GM12878 (cell line): ENCODE measurements around the gene RGL1. TPM values are rescaled to one million over a fixed set of nuclear protein-coding genes. Genes with fewer than 3 reads are reported as not detected.

Experiments
- ATAC-seq: fragments of 200-7000 bp; cut with Tn5 transposase; 3 replicates; pipeline ENCODE4 v1.9.1; 2020; ENCODE audit warnings: mild to moderate bottlenecking, moderate library complexity
- BruUV-seq: library from RNA; stranded (reverse); fragments of 400-500 nt; replicated peaks from 2 replicates; lab custom pipeline; 2021; lab: Mats Ljungman, UMichigan
- CTCF ChIA-PET: fragments of 300-600 bp; sonication (Branson Sonifier 250); formaldehyde crosslinking; extraction: SDS; loops from one replicate; lab custom pipeline; 2021; ENCODE audit warnings: inconsistent platforms; lab: Yijun Ruan, JAX
- POLR2A ChIA-PET: fragments of 350-600 bp; formaldehyde crosslinking; extraction: SDS; loops from one replicate; lab custom pipeline; 2021; ENCODE audit warnings: inconsistent platforms; lab: Charles Lee
- RAD21 ChIA-PET: fragments of 300-600 bp; sonication (Branson Sonifier 250); formaldehyde crosslinking; loops from one replicate; lab custom pipeline; 2023; ENCODE audit warnings: antibody characterized with exemption; ENCODE audit not compliant: unreplicated experiment; lab: Charles Lee
- SMC1A ChIA-PET: fragments of 300-600 bp; sonication (Branson Sonifier 250); formaldehyde crosslinking; loops from one replicate; lab custom pipeline; 2023; ENCODE audit not compliant: unreplicated experiment, uncharacterized antibody; lab: Charles Lee
- DNase-seq: peaks from one replicate; pipeline ENCODE4 v3.0.0-alpha.2; 2011; ENCODE audit warnings: low read depth, low spot score
- FAIRE-seq: peaks from 3 replicates; lab custom pipeline; 2011; peaks lifted over from hg19 to GRCh38; lab: Jason Lieb, UNC
- H2AFZ ChIP-seq: 2 replicates; pipeline ENCODE4 v1.6.0; 2011; ENCODE audit warnings: low read depth, low read length, control low read depth; ENCODE audit not compliant: control insufficient read depth
- H3K27ac ChIP-seq: 2 replicates; pipeline ENCODE4 v1.5.1; 2011; ENCODE audit warnings: control low read depth; ENCODE audit not compliant: control insufficient read depth, insufficient read depth
- H3K27me3 ChIP-seq, 2 experiments: replicated peaks in 1 of 2; 2 replicates each; pipeline versions ENCODE4 v1.6.0 to v1.6.1; 2011; ENCODE audit warnings: low read length in 1 of 2; ENCODE audit not compliant: control insufficient read depth in 2 of 2, insufficient read depth in 2 of 2
- H3K36me3 ChIP-seq, 2 experiments: 2 replicates each; pipeline ENCODE4 v1.5.1; 2011; ENCODE audit warnings: low read length in 1 of 2; ENCODE audit not compliant: control insufficient read depth in 2 of 2, insufficient read depth in 2 of 2
- H3K4me1 ChIP-seq: 2 replicates; pipeline ENCODE4 v1.6.1; 2011; ENCODE audit warnings: mild to moderate bottlenecking, low read length, moderate library complexity, mixed read lengths; ENCODE audit not compliant: control insufficient read depth, insufficient read depth
- H3K4me2 ChIP-seq: 2 replicates; pipeline ENCODE4 v1.6.0; 2011; ENCODE audit warnings: control low read depth; ENCODE audit not compliant: control insufficient read depth, insufficient read depth
- H3K4me3 ChIP-seq: fragments of 200-600 bp; sonication (generic); 2 replicates; pipeline ENCODE4 v1.5.1; 2016
- H3K79me2 ChIP-seq: 2 replicates; pipeline ENCODE4 v1.6.0; 2011; ENCODE audit warnings: low read length; ENCODE audit not compliant: control insufficient read depth, insufficient read depth
- H3K9ac ChIP-seq: 2 replicates; pipeline ENCODE4 v1.8.0; 2011; ENCODE audit warnings: low read length, control low read depth, mixed read lengths; ENCODE audit not compliant: control insufficient read depth, insufficient read depth
- H3K9me3 ChIP-seq: replicated peaks from 3 replicates; pipeline ENCODE4 v1.5.1; 2011; ENCODE audit warnings: mild to moderate bottlenecking, low read length; ENCODE audit not compliant: control insufficient read depth, insufficient read depth
- H4K20me1 ChIP-seq: 2 replicates; pipeline ENCODE4 v1.6.0; 2011; ENCODE audit not compliant: control insufficient read depth, insufficient read depth
- ASH2L ChIP-seq: fragments of 300-600, 200-600 bp; sonication (generic); IDR thresholded peaks from 2 replicates; pipeline ENCODE4 v1.6.1; 2017; ENCODE audit warnings: low read depth, mild to moderate bottlenecking, borderline replicate concordance
- ETV6 ChIP-seq, 2 experiments: fragments of 450-650 bp in 1 of 2; IDR thresholded peaks in 1 of 2; conservative IDR thresholded peaks in 1 of 2; 2 replicates each; pipeline ENCODE4 v1.6.1; 2014; ENCODE audit warnings: antibody characterized with exemption in 1 of 2, borderline replicate concordance in 1 of 2, low read depth in 1 of 2, mild to moderate bottlenecking in 1 of 2, moderate library complexity in 1 of 2
- GATAD2B ChIP-seq: fragments of 450-650 bp; conservative IDR thresholded peaks from 2 replicates; pipeline ENCODE4 v1.6.1; 2017; ENCODE audit warnings: low read depth, mild to moderate bottlenecking, moderate library complexity
- MLLT1 ChIP-seq: fragments of 450-650 bp; IDR thresholded peaks from 2 replicates; pipeline ENCODE4 v1.6.1; 2016; ENCODE audit warnings: mild to moderate bottlenecking
- PBX3 ChIP-seq: IDR thresholded peaks from 2 replicates; pipeline ENCODE4 v1.6.1; 2011; ENCODE audit warnings: mild to moderate bottlenecking, low read depth, low read length, moderate library complexity; ENCODE audit not compliant: insufficient replicate concordance
- PKNOX1 ChIP-seq: fragments of 450-650 bp; IDR thresholded peaks from 2 replicates; pipeline ENCODE4 v1.6.1; 2016; ENCODE audit warnings: mild to moderate bottlenecking
- POLR2AphosphoS5 ChIP-seq: IDR thresholded peaks from 2 replicates; pipeline ENCODE4 v1.6.1; 2011; ENCODE audit warnings: mild to moderate bottlenecking, low read length, inconsistent platforms
- WGBS: methylation state at CpG from one replicate; pipeline ENCODE4 v1.1.6; 2016; ENCODE audit warnings: low lambda C conversion rate; ENCODE audit not compliant: insufficient replicate concordance, insufficient coverage; ENCODE audit errors: missing lambda C conversion rate; 5-methylcytosine and 5-hydroxymethylcytosine counted together
- in situ Hi-C: fragments of 300-500 bp; cut with MboI; formaldehyde crosslinking; loops from 9 replicates; pipeline ENCODE4 v1.14.3; 2018; ENCODE audit warnings: mixed read lengths
- intact Hi-C: fragments of 100-400 bp; cut with micrococcal nuclease; formaldehyde crosslinking; loops from one replicate; pipeline ENCODE4 v1.14.2; 2022; ENCODE audit not compliant: unreplicated experiment
- polyA plus RNA-seq, 11 experiments: library from polyadenylated mRNA; depleted of rRNA in 4 of 11; unstranded in 6 of 11; stranded (reverse) in 5 of 11; fragments of >200 nt; fragmentation: Nextera tagmentation in 4 of 11; fragmentation: Illumina TruSeq in 1 of 11; extraction: Ambion mirVana in 4 of 11; extraction: Trizol in 1 of 11; gene quantifications; 1 replicate in 1 of 11; 2 replicates in 10 of 11; pipeline versions ENCODE4 v1.2.1 to v1.2.3, GENCODE V29; 2011 to 2016; ENCODE audit warnings: inconsistent platforms in 2 of 11, missing spikeins in 2 of 11, low read depth in 1 of 11
- total RNA-seq, 4 experiments: library from RNA; depleted of rRNA in 3 of 4; stranded (reverse); fragments of >200 nt in 3 of 4; fragmentation: Illumina TruSeq in 1 of 4; extraction: Trizol in 1 of 4; gene quantifications; 2 replicates each; pipeline versions ENCODE4 v1.2.1 to v1.2.3, GENCODE V29; 2013 to 2021

RGL1 gene
- total and polyA plus RNA-seq, 10 of the 15 experiments (the other 5 are each of a cell fraction or from before 2014, with no cell fraction given) = 8.1 to 25.0 (median 19.0) TPM

- ChIA-PET RAD21 (no interaction called here), POLR2A (interaction anchor here (0.8 to 1.2 kb wide), 2 partner anchors 9 to 17 kb away, joined by 3 to 4 read pairs; no protein-coding TSS in a partner anchor), CTCF (interaction anchor here (2.0 kb wide), 1 partner anchor 103 kb away, joined by 8 read pairs; no protein-coding TSS in a partner anchor), SMC1A (interaction anchor here (0.6 to 2.3 kb wide), 11 partner anchors 10 to 103 kb away, joined by 3 to 12 read pairs (median 4); no protein-coding TSS in a partner anchor)
- FAIRE-seq (no peak), DNase-seq (no peak), ATAC-seq (no peak)
- Histone ChIP-seq H3K36me3 (no peaks in the 10 kb centered on the region), H3K9ac (peak overlapping the region; percentile 3; the same call in 1 of the 2 replicates), H3K4me1 (peaks cover 32% of the 10 kb centered on the region; the same call in 1 of the 2 replicates), H2AFZ (no peak overlapping the region), H3K27ac (peak overlapping the region; percentile 4; the same call in 1 of the 2 replicates), H3K4me3 (no peak overlapping the region; the same call in 1 of the 2 replicates), H3K9me3 (no peaks in the 10 kb centered on the region), H3K4me2 (peak overlapping the region; percentile 2), H4K20me1 (no peaks in the 10 kb centered on the region), H3K79me2 (peaks cover 92% of the 10 kb centered on the region), H3K27me3 (no peaks in the 10 kb centered on the region)
- WGBS = 64% methylated on average over 9 of the region's 9 CpGs
- in situ Hi-C loops = no loop called here
- no TSS peak for BruUV-seq
- intact Hi-C loops = no loop called here
- no peak for TF ChIP-seq MLLT1
- no peak for TF ChIP-seq GATAD2B
- peak; percentile 60 for TF ChIP-seq PBX3
- no peak for TF ChIP-seq POLR2AphosphoS5
- no peak for TF ChIP-seq ETV6 (conservative IDR thresholded peaks at IDR 0.05 in 1 of 2, IDR thresholded peaks at IDR 0.05 in 1 of 2; ENCODE audit: borderline replicate concordance in 1 of 2, low read depth in 1 of 2)
- TF ChIP-seq ASH2L = no peak
- peak; percentile 90 for TF ChIP-seq PKNOX1
These were observed 8.0 kb downstream of the RGL1 start for GRCh38 chr1:183812686-183813569.
